SU-DHL-6 (cell line): Measurements from ENCODE around the gene ICE1.

Experiments
- CTCF ChIP-seq: fragments of 200-600 bp; sonication (generic); IDR thresholded peaks from one replicate; pipeline ENCODE4 v1.5.1; 2017; ENCODE audit warnings: antibody characterized with exemption, mild to moderate bottlenecking, low read length, moderate library complexity; ENCODE audit not compliant: insufficient read depth, poor library complexity, severe bottlenecking
- EZH2phosphoT487 ChIP-seq: fragments of 200-600 bp; sonication (generic), shearing (Covaris generic); conservative IDR thresholded peaks from 2 replicates; pipeline ENCODE4 v1.6.1; 2018; ENCODE audit warnings: mild to moderate bottlenecking, antibody characterized with exemption, low read length, moderate library complexity, mixed read lengths

- TF ChIP-seq CTCF = no peak
- TF ChIP-seq EZH2phosphoT487 = no peak
Measured at GRCh38 chr5:5504325-5504724, 81.8 kb downstream of the ICE1 start.
